Adrenal gland (tissue), 12 donors: ENCODE results near the gene PARVB. TPM values are rescaled to one million over a fixed set of nuclear protein-coding genes. Genes with fewer than 3 reads are reported as not detected.
A peak's percentile ranks its signal among the peaks of the same experiment; 100 is the strongest.

Experiments
- DNase-seq, 7 donors: peaks; one replicate each; pipeline ENCODE4 v3.0.0-alpha.2; 2019 to 2020
- H3K27ac ChIP-seq, 5 donors: fragments of 200-600 bp; sonication (generic) in 4 of 5; 1 replicate in 3 of 5; 2 replicates in 2 of 5; pipeline versions ENCODE4 v1.5.1 to v1.8.0; 2016 to 2020; ENCODE audit warnings: mild to moderate bottlenecking in 1 of 5
- H3K27me3 ChIP-seq: fragments of 200-600 bp; 2 replicates; pipeline ENCODE4 v1.8.0; 2021
- H3K36me3 ChIP-seq, 2 donors: fragments of 200-600 bp; replicated peaks in 1 of 2; 1 replicate in 1 of 2; 2 replicates in 1 of 2; pipeline versions ENCODE4 v1.5.1 to v1.8.0; 2018 to 2022
- H3K4me1 ChIP-seq, 2 donors: fragments of 200-600 bp; replicated peaks in 1 of 2; 1 replicate in 1 of 2; 2 replicates in 1 of 2; pipeline versions ENCODE4 v1.5.1 to v1.8.0; 2018 to 2021
- H3K4me3 ChIP-seq, 4 donors: fragments of 200-600 bp; sonication (generic) in 3 of 4; one replicate each; pipeline ENCODE4 v1.5.1; 2016 to 2018
- H3K9me3 ChIP-seq, 3 donors: fragments of 200-600 bp; sonication (generic) in 1 of 3; replicated peaks in 1 of 3; 1 replicate in 2 of 3; 2 replicates in 1 of 3; pipeline versions ENCODE4 v1.5.1 to v1.8.0; 2016 to 2021
- CTCF ChIP-seq, 6 experiments: fragments of 450-650 bp in 4 of 6; fragments of 200-600 bp in 2 of 6; sonication (generic) in 1 of 6; IDR thresholded peaks; 1 replicate in 5 of 6; 2 replicates in 1 of 6; pipeline versions ENCODE4 v1.5.1 to v1.8.0; 2016 to 2021; ENCODE audit warnings: antibody characterized with exemption in 6 of 6, mild to moderate bottlenecking in 2 of 6, moderate library complexity in 1 of 6
- POLR2A ChIP-seq, 2 donors: fragments of 450-650 bp; IDR thresholded peaks; one replicate each; pipeline ENCODE4 v1.6.1; 2017; ENCODE audit warnings: antibody characterized with exemption in 2 of 2, mild to moderate bottlenecking in 2 of 2, moderate library complexity in 1 of 2
- WGBS, 4 donors: extraction: QIAGEN DNeasy Blood & Tissue Kit in 2 of 4; methylation state at CpG; one replicate each; pipeline versions ENCODE4 v1.1.5 to v1.1.7; 2013 to 2017; 5-methylcytosine and 5-hydroxymethylcytosine counted together
- intact Hi-C, 2 donors: fragments of 100-400 bp; cut with DNase I; formaldehyde crosslinking; loops; one replicate each; pipeline versions ENCODE4 v1.14.1 to v1.15.0; 2022 to 2023
- polyA plus RNA-seq, 3 donors: library from polyadenylated mRNA; stranded (reverse); fragments of 200-250 nt in 2 of 3; fragments of 350-450 nt in 1 of 3; fragmentation: Illumina TruSeq in 1 of 3; extraction: RNeasy Lipid Tissue Mini Kit (QIAGEN cat#74804) in 1 of 3; gene quantifications; one replicate each; pipeline ENCODE4 v1.2.3, GENCODE V29; 2013 to 2014
- total RNA-seq, 9 donors: library from RNA; depleted of rRNA in 4 of 9; stranded (reverse); fragments of >200 nt in 4 of 9; fragments of 120-200 nt in 1 of 9; fragmentation: NEBNext Ultra II Directional in 1 of 9; extraction: Animal tissue kit (Norgen Biotek cat#: 25700) in 1 of 9; gene quantifications; one replicate each; pipeline versions ENCODE4 v1.1.0 to v1.2.4, GENCODE V29; 2013 to 2023
- donor health status: healthy with polysubstance abuse.
- donor health status: Bipolar disorder and iron deficiency.
- donor health status: DM: yes; HTN: yes; CAD: no.
- donor health status: DM: no; HTN: no; CAD: no.
- donor health status: DM: no; HTN: no; CAD: no.
- donor health status: DM: yes; HTN: yes; CAD: no.

Gene PARVB
- total and polyA plus RNA-seq, 12 donors: 16.9 to 77.6 (median 45.9) TPM

GRCh38 chr22:43994416-43994815, 29.7 kb upstream of the PARVB start:
- intact Hi-C loops: loop anchor here (5.0 kb wide), 2 partner anchors 88 to 633 kb away; no protein-coding TSS in a partner anchor

GRCh38 chr22:43995057-43995685, 28.9 kb upstream of the PARVB start:
- intact Hi-C loops: loop anchor here in 1 of 2 donors (5.0 kb wide), 1 partner anchor 87 kb away; no protein-coding TSS in a partner anchor
- TF ChIP-seq CTCF (IDR thresholded peaks at IDR 0.05) (no peak), POLR2A (IDR thresholded peaks at IDR 0.05) (no peak)
- no peak overlapping the region for H3K27ac ChIP-seq
- no peak for DNase-seq
- WGBS, 4 donors: 88 to 95% (median 92%) methylated on average over 10 to 15 of the region's 15 CpGs
- H3K36me3 ChIP-seq: peaks cover 0 to 42% of the 10 kb centered on the region in 2 donors
- no peaks in the 10 kb centered on the region for H3K9me3 ChIP-seq
- H3K27me3 ChIP-seq: no peaks in the 10 kb centered on the region
- H3K4me3 ChIP-seq: no peak overlapping the region
- peaks cover 0 to 15% of the 10 kb centered on the region in 2 donors for H3K4me1 ChIP-seq

More at GRCh38 chr22:43994416-43994815, 29.7 kb upstream of the PARVB start:
- DNase-seq: no peak
- TF ChIP-seq CTCF (IDR thresholded peaks at IDR 0.05): no peak
- TF ChIP-seq POLR2A (IDR thresholded peaks at IDR 0.05): no peak
- H3K27ac ChIP-seq: no peak overlapping the region
- H3K4me3 ChIP-seq: no peak overlapping the region
- H3K27me3 ChIP-seq: no peaks in the 10 kb centered on the region
- H3K36me3 ChIP-seq: peaks cover 0 to 50% of the 10 kb centered on the region in 2 donors
- WGBS, 4 donors: 80 to 91% (median 83%) methylated on average over 8 to 9 of the region's 9 CpGs
- peaks cover 0 to 15% of the 10 kb centered on the region in 2 donors for H3K4me1 ChIP-seq
- no peaks in the 10 kb centered on the region for H3K9me3 ChIP-seq

- Histone ChIP-seq H3K4me1 (peaks cover 0 to 15% of the 10 kb centered on the region in 2 donors), H3K27me3 (no peaks in the 10 kb centered on the region), H3K36me3 (peaks cover 0 to 36% of the 10 kb centered on the region in 2 donors), H3K27ac (peak overlapping the region in 1 of 5 donors; percentile 2), H3K4me3 (peak overlapping the region in 1 of 4 donors; percentile 0), H3K9me3 (no peaks in the 10 kb centered on the region)
- DNase-seq: no peak
- intact Hi-C loops: loop anchor here in 1 of 2 donors (5.0 kb wide), 1 partner anchor 87 kb away; no protein-coding TSS in a partner anchor
- no peak for TF ChIP-seq CTCF (IDR thresholded peaks at IDR 0.05)
- TF ChIP-seq POLR2A (IDR thresholded peaks at IDR 0.05): no peak
- 67 to 87% (median 79%) methylated on average over 10 of the region's 10 CpGs for WGBS, 4 donors
Observed at GRCh38 chr22:43995798-43996169, 28.3 kb upstream of the PARVB start.

GRCh38 chr22:43996170-43996980, 27.7 kb upstream of the PARVB start:
- Histone ChIP-seq H3K27me3 (no peaks in the 10 kb centered on the region), H3K9me3 (no peaks in the 10 kb centered on the region), H3K4me1 (peaks cover 0 to 15% of the 10 kb centered on the region in 2 donors), H3K27ac (peak overlapping the region in 1 of 5 donors; percentile 2), H3K36me3 (peaks cover 0 to 30% of the 10 kb centered on the region in 2 donors), H3K4me3 (peak overlapping the region in 1 of 4 donors; percentile 0)
- intact Hi-C loops: loop anchor here in 1 of 2 donors (5.0 kb wide), 1 partner anchor 86 kb away; no protein-coding TSS in a partner anchor
- no peak for TF ChIP-seq CTCF (IDR thresholded peaks at IDR 0.05)
- no peak for TF ChIP-seq POLR2A (IDR thresholded peaks at IDR 0.05)
- WGBS, 4 donors: 84 to 90% (median 87%) methylated on average over 44 to 45 of the region's 45 CpGs
- peak in 5 of 7 donors; percentile 39 to 62 (median 52) for DNase-seq
